Motor neuron (in vitro differentiated cells): ENCODE data around the gene CHTF18. TPM values are rescaled to one million over a fixed set of nuclear protein-coding genes. Genes with fewer than 3 reads are reported as not detected.
"Not testable (repeated sequence)": the region's sequence is repeated elsewhere in the genome, so short reads cannot be mapped to it uniquely, and the experiment has no call there.

Source experiments
- ATAC-seq, 8 experiments: fragments of 200-7000 bp; cut with Tn5 transposase; replicated peaks in 6 of 8; 2 replicates each; pipeline ENCODE4 v1.8.0; 2021; ENCODE audit warnings: mild to moderate bottlenecking in 8 of 8, moderate library complexity in 8 of 8
- H3K27ac ChIP-seq, 2 donors: fragments of 250-450 bp; sonication (Bioruptor Pico); 2 replicates each; pipeline ENCODE4 v1.9.0; 2021; ENCODE audit warnings: antibody characterized with exemption in 2 of 2, mild to moderate bottlenecking in 2 of 2, moderate library complexity in 1 of 2
- H3K4me1 ChIP-seq, 2 donors: fragments of 250-450 bp; sonication (Bioruptor Pico); replicated peaks in 1 of 2; 2 replicates each; pipeline ENCODE4 v1.6.1; 2021; ENCODE audit warnings: antibody characterized with exemption in 2 of 2, mild to moderate bottlenecking in 2 of 2, moderate library complexity in 1 of 2
- H3K4me3 ChIP-seq, 5 donors: fragments of 250-450 bp; sonication (Bioruptor Pico); 2 replicates each; pipeline ENCODE4 v1.9.0; 2021; ENCODE audit warnings: antibody characterized with exemption in 5 of 5, mild to moderate bottlenecking in 5 of 5, moderate library complexity in 4 of 5
- WGBS, 10 experiments: fragments of 450-650 bp; shearing (Covaris generic); methylation state at CpG; one replicate each; pipeline ENCODE4 v1.0.0; 2022; 5-methylcytosine and 5-hydroxymethylcytosine counted together
- in situ Hi-C, 9 experiments: fragments of 400-800 bp; cut with MboI; loops; one replicate each; pipeline ENCODE4 v1.15.0; 2021; ENCODE audit warnings: low sequenced_read_pairs in 9 of 9, low pct_unique_long_range_greater_than_20kb in 2 of 9; ENCODE audit not compliant: unreplicated experiment in 9 of 9
- total RNA-seq, 8 experiments: library from RNA; unstranded; fragments of 300-600 nt; gene quantifications; 2 replicates each; pipeline versions ENCODE4 v1.2.3 to v1.2.4, GENCODE V29; 2022

CHTF18 gene
- total RNA-seq, 8 experiments from 2014 or later = 2.5 to 41.5 (median 12.4) TPM

DNA sequence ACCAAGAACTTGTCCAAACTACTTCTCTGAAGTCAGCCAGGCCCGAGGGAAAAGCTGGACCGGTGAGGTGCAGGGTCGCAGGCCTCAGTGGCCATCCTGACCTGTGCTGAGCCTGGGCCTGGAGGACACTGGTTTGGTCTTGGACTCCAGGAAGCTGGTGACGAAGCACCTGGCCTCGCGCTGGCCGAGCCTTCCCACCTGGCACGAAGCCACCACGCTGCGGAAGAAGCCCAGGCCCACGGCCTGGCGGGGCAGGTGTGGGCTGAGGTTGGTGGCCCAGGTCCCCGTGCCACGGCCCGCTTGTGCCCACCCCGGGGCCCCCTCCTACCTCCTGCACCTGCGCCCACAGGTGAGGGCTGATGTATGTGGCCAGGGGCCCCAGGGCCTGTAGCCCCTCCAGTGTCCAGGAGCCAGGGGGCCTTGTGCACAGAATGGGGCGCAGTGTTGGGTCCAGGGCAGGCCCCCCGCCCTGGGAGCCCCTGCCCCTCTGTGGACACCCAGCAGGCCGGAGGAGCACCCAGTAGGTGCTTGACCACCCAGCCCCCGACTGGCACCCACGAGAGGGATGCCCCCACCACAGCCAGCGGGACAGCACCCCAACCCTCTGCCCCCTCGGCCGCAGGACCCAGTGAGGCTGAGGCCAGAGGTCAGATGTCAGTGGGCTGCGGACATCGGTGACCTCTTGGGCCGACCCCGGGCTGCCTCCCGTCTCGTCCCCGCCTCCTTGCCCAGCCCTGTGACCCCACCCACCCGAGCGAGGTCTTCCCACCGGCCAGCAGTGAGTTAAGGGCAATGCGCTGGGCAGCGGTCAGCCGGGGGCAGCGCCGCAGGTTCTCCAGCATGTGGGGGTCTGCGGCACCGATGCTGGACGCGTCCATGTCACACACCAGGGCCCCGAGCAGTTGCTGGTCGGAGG lies 14.1 kb upstream of the CHTF18 start:
- WGBS, 10 experiments = 90 to 94% (median 92%) methylated on average over 3 to 6 of the region's 46 CpGs; no CpG with 5 or more reads in 7 of the 10 experiments
- peaks cover 0 to 5% of the 10 kb centered on the region in 2 donors for H3K4me1 ChIP-seq
- H3K27ac ChIP-seq = no peak overlapping the region
- H3K4me3 ChIP-seq = no peak overlapping the region
- peak in 2 of 8 experiments; percentile 4 to 10 for ATAC-seq
- in situ Hi-C loops = no loop called here

GRCh38 chr16:775236-775796 lies 13.1 kb upstream of the CHTF18 start:
- peak in 2 of 8 experiments; percentile 5 for ATAC-seq
- in situ Hi-C loops = no loop called here

GRCh38 chr16:776298-776697 lies 12.1 kb upstream of the CHTF18 start:
- WGBS, 10 experiments = 60 to 100% (median 100%) methylated on average over 1 to 6 of the region's 10 CpGs; no CpG with 5 or more reads in 5 of the 10 experiments
- H3K4me1 ChIP-seq, H3K27ac ChIP-seq, ATAC-seq, H3K4me3 ChIP-seq, in situ Hi-C loops: not testable (repeated sequence)

More at GRCh38 chr16:775236-775796, 13.1 kb upstream of the CHTF18 start:
- no CpG with 5 or more reads among the region's 36 CpGs for WGBS, 10 experiments
- Histone ChIP-seq H3K4me3 (no peak overlapping the region), H3K27ac (no peak overlapping the region), H3K4me1 (no peaks in the 10 kb centered on the region)

DNA sequence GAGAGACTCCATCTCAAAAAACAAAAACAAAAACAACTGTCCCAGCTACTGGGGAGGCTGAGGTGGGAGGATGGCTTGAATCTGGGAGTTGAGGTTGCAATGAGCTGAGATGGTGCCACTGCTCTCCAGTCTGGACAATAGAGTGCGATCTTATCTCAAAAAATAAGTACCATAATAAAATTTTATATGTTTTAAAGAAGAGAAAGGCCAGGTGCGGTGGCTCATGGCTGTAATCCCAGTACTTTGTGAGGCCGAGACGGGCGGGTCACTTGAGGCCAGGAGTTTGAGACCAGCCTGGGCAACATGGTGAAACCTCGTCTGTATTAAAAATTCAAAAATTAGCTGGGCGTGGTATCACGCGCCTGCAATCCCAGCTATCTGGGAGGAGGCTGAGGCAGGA lies 11.6 kb upstream of the CHTF18 start:
- in situ Hi-C loops = no loop called here
- Histone ChIP-seq H3K4me3 (no peak overlapping the region), H3K27ac (no peak overlapping the region), H3K4me1 (no peaks in the 10 kb centered on the region)
- no peak for ATAC-seq
- WGBS, 10 experiments = 52 to 94% (median 81%) methylated on average over 2 to 9 of the region's 9 CpGs; no CpG with 5 or more reads in 3 of the 10 experiments

DNA sequence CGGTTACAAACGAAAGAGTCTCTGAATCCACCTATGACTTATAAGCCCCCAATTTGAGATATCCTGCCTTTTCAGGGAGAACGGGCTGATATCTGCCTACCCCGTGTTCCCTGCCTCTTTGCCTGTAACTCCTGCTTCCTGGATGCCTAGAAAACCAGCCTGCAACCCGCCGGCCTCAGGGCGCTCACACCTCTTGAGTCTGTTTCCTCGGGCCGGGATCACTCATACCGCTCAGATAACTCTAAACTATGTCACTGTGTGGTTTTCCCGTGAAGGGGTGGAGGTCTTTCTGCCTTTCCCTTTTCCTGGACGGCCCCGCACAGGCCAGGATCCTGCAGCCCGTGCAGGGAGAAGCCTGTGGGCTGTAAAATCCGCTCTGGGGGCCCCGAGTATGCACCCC lies 10.6 kb upstream of the CHTF18 start:
- peak in 1 of 8 experiments; percentile 42 for ATAC-seq
- WGBS, 10 experiments = 0 to 100% (median 55%) methylated on average over 1 to 9 of the region's 16 CpGs; no CpG with 5 or more reads in 2 of the 10 experiments

GRCh38 chr16:778447-778846 lies 10.0 kb upstream of the CHTF18 start:
- WGBS, 10 experiments = 55 to 80% methylated on average over 4 of the region's 11 CpGs; no CpG with 5 or more reads in 8 of the 10 experiments
- H3K27ac ChIP-seq = no peak overlapping the region
- ATAC-seq = no peak

More for the DNA sequence above, 10.6 kb upstream of the CHTF18 start:
- H3K27ac ChIP-seq = no peak overlapping the region
- no peak overlapping the region for H3K4me3 ChIP-seq
- in situ Hi-C loops = no loop called here
- H3K4me1 ChIP-seq = no peaks in the 10 kb centered on the region

DNA sequence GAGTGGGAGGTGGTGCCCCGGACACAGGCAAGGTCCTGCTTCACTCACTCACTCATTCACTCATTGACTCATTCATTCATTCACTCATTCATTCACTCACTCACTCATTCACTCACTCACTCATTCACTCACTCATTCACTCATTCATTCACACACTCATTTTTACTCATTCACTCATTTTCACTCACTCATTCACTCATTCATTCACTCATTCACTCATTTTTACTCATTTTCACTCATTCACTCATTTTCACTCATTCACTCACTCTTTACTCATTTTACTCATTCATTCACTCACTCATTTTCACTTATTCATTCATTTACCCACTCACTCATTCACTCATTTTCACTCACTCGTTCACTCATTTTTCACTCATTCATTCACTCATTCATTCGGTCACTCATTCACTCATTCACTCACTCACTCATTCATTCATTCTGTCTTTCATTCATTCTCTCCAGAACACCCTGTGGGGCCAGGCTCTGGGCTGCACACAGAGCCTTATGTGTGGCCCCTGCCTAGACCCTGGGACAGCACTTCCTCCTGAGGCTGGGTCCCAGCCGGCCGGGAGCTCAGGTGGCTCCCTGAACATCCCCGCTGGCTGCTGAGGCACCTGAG lies 9.4 kb upstream of the CHTF18 start:
- 73 to 94% (median 85%) methylated on average over 2 to 6 of the region's 6 CpGs for WGBS, 10 experiments
- H3K4me3 ChIP-seq = no peak overlapping the region
- H3K4me1 ChIP-seq = no peaks in the 10 kb centered on the region
- no peak for ATAC-seq
- in situ Hi-C loops = no loop called here
- no peak overlapping the region for H3K27ac ChIP-seq

More at GRCh38 chr16:778447-778846, 10.0 kb upstream of the CHTF18 start:
- in situ Hi-C loops = no loop called here
- no peak overlapping the region for H3K4me3 ChIP-seq
- no peaks in the 10 kb centered on the region for H3K4me1 ChIP-seq

DNA sequence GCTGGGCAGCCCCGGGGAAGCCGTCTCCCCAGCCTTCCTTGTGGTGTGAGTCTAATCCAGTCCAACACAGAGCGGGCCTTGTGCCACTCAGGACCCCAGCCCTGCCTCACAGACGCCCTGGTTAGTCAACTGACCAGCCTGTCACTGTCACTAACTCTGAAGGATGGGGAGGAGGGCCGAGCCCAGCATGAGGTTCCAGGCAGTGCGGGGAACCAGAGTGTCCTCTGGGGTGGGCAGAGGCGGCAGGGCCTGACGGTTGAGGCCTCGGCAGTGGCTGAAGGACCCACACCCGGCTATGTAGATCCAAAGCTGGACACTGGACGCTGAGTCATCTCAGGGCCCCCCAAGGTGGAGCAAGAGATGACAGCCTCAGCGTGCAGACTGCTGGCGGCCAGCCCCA lies 8.9 kb upstream of the CHTF18 start:
- in situ Hi-C loops = no loop called here
- peak in 4 of 8 experiments; percentile 18 to 33 (median 26) for ATAC-seq
- H3K4me1 ChIP-seq = no peaks in the 10 kb centered on the region
- 33 to 100% (median 82%) methylated on average over 2 to 4 of the region's 13 CpGs; no CpG with 5 or more reads in 7 of the 10 experiments for WGBS, 10 experiments
- H3K27ac ChIP-seq = no peak overlapping the region
- no peak overlapping the region for H3K4me3 ChIP-seq

- in situ Hi-C loops = no loop called here
- H3K4me3 ChIP-seq = no peak overlapping the region
- no peak for ATAC-seq
- 20 to 100% (median 74%) methylated on average over 1 to 6 of the region's 16 CpGs; no CpG with 5 or more reads in 3 of the 10 experiments for whole genome bisulfite sequencing, 10 experiments
- no peak overlapping the region for H3K27ac ChIP-seq
- H3K4me1 ChIP-seq = peaks cover under 1 to 3% of the 10 kb centered on the region in 2 donors
These were observed 8.1 kb upstream of the CHTF18 start for GRCh38 chr16:780296-780695.

- ATAC-seq = no peak
- 0 to 39% (median 32%) methylated on average over 1 to 5 of the region's 19 CpGs; no CpG with 5 or more reads in 6 of the 10 experiments for WGBS, 10 experiments
- in situ Hi-C loops = no loop called here
- H3K4me3 ChIP-seq = no peak overlapping the region
- H3K4me1 ChIP-seq = peaks cover 2 to 5% of the 10 kb centered on the region in 2 donors
- H3K27ac ChIP-seq = no peak overlapping the region
These were observed 6.9 kb upstream of the CHTF18 start for GRCh38 chr16:781346-782010.

- no peak for ATAC-seq
- in situ Hi-C loops = no loop called here
- H3K4me1 ChIP-seq = peaks cover 5 to 10% of the 10 kb centered on the region in 2 donors
- H3K27ac ChIP-seq = no peak overlapping the region
- H3K4me3 ChIP-seq = no peak overlapping the region
- 17 to 58% (median 34%) methylated on average over 1 to 3 of the region's 6 CpGs; no CpG with 5 or more reads in 7 of the 10 experiments for WGBS, 10 experiments
These were observed 6.2 kb upstream of the CHTF18 start for GRCh38 chr16:782258-782657.

DNA sequence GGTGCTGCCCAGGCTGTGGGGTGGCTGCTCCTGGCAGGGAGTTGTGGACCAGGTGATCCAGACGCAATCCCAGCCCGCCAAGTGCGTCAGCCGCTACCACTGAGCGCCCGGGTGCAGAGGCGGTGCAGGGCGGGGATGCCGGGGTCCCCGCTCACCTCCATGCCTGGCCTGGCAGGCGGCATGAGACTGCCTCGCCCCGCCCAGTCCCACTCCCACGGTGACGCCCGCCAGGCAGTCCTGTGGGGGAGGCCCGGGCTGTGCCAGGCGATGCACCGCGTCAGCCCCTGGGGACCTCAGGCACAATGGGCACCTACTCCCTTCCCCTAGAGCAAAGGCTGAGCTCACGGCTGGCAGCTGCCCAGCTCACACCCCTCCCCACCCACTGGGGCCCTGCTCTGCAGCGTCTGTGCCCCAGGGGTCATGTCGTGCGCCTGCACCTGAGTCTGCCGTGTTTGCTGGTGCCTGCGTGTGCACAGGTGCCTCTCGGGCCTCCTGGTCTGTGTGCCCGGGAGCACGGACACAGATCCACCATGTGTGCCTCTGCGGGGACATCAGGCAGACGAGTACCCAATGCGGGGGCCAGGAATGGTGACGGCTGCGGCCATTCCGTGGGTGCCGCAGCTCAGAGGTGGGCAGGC lies 5.5 kb upstream of the CHTF18 start:
- H3K4me3 ChIP-seq = no peak overlapping the region
- in situ Hi-C loops = no loop called here
- H3K4me1 ChIP-seq = peaks cover 8 to 14% of the 10 kb centered on the region in 2 donors
- WGBS, 10 experiments = 59 to 100% (median 90%) methylated on average over 1 to 12 of the region's 36 CpGs; no CpG with 5 or more reads in 6 of the 10 experiments
- peak in 1 of 8 experiments; percentile 3 for ATAC-seq
- no peak overlapping the region for H3K27ac ChIP-seq
